ENCODE measurements around the gene RREB1.

The RREB1 gene

DNA sequence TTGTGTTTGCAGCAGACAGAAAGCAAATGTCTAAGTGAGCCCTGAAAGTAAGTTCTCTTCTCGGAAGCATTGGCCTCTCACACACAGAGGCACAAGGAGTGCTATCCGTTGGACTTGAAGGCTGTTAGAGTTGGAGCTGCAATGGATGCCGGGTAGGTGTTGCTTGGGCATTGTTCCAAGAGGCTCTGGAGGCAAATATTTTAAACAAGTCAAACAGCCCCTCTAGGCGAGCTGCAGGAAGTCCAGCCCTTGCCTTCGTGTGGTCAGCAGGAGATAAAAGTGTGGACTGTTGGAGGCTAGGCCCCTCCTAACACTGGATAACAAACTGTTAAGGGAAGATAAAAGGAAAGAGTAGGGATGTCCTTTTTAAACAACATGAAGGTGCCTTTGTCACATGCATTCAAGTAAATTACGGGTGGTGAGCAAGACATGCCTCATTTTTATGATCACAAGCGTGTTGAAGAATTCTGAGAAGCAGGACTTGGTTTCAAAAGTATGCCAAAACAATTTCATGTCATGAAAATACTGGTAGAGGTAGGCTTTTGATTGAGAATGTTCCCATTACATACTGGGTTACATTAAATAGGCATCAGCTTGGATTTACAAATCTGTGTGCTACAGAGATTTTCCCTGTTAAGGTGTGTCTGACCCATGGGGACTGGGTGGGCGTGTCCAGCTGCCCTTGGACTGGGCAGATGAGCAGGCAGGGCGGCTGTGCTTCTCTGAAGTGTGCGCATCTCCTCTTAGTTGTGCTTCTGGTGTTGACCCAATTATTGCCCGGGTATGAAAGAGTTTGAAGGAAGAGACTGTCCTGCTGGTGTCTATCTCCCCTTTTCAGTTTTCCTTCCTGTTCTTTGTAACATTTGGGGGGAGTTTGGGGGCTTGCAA is 57.5 kb downstream of the RREB1 start:
- DNase-seq (ENCODE audit: low read depth) = no peak
- TF ChIP-seq, protein P1, sequence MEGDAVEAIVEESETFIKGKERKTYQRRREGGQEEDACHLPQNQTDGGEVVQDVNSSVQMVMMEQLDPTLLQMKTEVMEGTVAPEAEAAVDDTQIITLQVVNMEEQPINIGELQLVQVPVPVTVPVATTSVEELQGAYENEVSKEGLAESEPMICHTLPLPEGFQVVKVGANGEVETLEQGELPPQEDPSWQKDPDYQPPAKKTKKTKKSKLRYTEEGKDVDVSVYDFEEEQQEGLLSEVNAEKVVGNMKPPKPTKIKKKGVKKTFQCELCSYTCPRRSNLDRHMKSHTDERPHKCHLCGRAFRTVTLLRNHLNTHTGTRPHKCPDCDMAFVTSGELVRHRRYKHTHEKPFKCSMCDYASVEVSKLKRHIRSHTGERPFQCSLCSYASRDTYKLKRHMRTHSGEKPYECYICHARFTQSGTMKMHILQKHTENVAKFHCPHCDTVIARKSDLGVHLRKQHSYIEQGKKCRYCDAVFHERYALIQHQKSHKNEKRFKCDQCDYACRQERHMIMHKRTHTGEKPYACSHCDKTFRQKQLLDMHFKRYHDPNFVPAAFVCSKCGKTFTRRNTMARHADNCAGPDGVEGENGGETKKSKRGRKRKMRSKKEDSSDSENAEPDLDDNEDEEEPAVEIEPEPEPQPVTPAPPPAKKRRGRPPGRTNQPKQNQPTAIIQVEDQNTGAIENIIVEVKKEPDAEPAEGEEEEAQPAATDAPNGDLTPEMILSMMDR (IDR thresholded peaks at IDR 0.05; ENCODE audit: control insufficient read depth, extremely low read depth, insufficient read depth) = no peak

DNA sequence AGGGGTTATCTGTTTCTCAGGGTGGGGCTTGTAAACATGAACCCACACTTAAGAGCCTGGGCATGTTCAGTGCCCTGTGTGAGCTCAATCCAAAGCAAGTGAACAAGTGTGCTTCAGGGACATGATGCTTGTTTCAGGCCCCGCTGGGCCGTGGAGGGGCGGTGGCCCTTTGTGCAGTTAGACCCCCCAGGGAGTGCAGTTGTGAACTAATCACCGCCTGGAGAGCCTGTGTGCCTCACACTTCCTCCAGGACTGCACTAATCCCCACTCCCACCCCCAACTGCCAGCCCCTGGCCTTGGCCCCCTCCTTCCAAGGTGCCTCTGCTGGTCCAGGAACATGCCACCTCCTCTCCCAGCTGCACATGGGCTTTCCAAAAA is 58.1 kb downstream of the RREB1 start:
- TF ChIP-seq, protein P1 (IDR thresholded peaks at IDR 0.05; ENCODE audit: control insufficient read depth, extremely low read depth, insufficient read depth) = no peak
- no peak overlapping the region for H3K4me3 ChIP-seq (ENCODE audit: low read depth, low read length)
- no peak for DNase-seq (ENCODE audit: low read depth)

More for the DNA sequence above, 57.5 kb downstream of the RREB1 start:
- no peak overlapping the region for H3K4me3 ChIP-seq (ENCODE audit: low read depth, low read length)

DNA sequence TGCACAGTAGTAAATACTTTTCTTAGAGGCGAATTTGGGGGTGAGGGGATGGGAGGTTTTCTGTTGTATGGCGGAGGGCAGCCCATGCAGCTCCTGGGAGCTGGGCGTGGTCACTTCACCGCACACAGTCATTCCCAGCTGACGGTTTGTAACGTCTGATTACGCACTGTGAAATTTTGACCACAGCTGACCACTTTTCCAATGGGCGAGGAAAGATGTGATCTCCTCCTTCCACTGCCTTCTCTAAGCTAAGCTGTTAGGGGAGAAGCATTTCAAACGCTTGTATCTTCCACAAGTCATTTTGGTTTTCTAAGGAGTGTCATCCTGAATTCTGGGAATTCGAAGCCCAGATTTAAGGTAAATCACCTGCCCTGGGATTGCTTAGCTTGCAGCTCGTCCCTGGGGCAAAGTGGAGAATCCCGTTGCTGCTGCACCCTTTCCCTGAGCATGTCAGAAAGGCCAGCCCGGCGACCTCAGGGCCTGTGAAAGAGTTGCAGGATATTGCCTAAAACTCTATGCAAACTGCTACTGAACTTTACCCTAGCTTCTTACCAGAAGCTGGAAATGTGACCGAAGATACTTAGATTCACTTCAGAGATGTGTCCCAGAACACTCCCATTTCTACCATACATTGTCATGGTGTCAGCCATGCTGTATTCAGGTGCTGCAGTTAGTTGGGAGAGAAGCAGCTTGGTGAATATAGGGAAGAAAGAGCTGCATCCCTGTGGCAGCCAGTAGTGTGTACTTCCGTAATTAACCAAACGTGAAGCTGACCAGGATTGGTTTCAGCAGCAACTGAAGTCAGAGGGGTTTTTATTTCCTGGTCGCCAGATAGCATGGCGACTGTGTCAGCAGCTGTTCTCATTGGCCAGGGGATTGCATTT is 58.9 kb downstream of the RREB1 start:
- TF ChIP-seq, protein P1 (IDR thresholded peaks at IDR 0.05; ENCODE audit: control insufficient read depth, extremely low read depth, insufficient read depth) = no peak
- H3K4me3 ChIP-seq (ENCODE audit: low read depth, low read length) = no peak overlapping the region
- no peak for DNase-seq (ENCODE audit: low read depth)

DNA sequence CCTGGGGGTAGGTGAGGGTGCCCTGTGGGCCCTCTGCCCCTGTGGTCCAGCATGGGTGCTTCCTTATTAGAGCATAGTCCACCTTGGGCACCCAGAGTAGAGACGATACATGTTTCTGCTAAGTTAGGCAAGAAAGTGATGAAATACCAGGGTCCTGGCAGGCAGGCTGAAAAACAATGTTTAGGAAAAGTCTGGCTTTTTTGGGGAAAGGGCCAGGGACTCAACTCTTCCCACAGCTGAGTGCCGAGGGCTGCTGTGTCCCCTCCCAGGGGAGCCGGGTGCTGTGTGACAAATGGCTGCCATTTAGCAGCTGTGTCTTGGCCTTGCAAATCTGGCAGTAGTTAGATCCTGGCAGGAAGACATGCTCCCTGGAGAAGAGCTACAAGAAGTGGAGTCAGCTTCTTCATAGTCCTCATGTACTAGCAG is 61.5 kb downstream of the RREB1 start:
- H3K4me3 ChIP-seq (ENCODE audit: low read depth, low read length) = no peak overlapping the region
- TF ChIP-seq, protein P1 (IDR thresholded peaks at IDR 0.05; ENCODE audit: control insufficient read depth, extremely low read depth, insufficient read depth) = no peak
- no peak for DNase-seq (ENCODE audit: low read depth)

DNA sequence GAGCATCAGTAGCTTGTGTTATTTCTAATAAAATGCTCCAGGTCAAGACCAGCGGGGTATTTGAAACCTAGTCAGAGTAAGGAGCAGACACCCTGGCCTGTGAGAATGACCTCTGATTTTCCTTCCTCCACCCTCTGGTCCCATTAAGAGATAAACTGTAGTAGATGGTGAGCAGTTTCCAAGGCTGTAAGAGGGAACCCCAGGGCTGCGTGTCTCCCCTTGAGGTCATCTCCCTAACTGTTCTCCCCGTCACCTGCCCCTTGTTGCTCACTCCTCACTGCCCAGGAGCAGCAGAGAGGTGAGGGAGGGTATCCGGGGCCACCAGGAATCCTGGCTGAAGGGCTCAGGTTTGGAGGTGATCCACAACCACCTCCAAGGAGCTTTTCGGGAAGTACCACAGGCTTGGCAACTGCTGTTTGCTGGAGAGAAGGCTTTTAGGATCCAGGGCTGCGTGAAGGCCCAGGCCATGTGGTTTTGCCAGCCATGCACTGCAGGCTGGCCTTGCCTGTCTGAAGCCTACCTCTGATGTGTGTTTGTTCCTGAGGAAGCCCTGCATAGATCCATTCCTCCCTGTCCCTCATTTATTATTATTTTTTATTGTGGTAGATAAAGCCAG is 62.5 kb downstream of the RREB1 start:
- DNase-seq (ENCODE audit: low read depth) = no peak
- TF ChIP-seq, protein P1 (IDR thresholded peaks at IDR 0.05; ENCODE audit: control insufficient read depth, extremely low read depth, insufficient read depth) = no peak
- no peak overlapping the region for H3K4me3 ChIP-seq (ENCODE audit: low read depth, low read length)

DNA sequence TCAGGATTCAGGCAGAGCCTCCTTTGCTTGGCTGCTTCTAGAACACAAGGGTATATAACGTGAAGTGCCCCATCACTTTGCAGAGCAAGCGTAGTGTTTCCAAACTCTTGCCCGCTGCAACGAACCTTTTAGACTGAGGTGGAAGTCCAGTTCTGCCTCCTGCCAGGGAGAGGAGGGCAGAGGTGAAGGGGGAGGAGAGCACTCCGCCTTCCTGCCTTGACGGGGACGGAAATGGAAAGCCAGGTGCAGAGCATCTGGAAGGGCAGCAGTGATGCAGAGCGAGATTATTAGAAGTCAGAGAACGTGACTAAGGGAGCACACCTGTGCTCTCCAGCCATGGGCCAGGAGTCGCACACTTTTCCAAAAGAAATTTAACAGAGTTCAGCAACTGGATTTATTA is 63.4 kb downstream of the RREB1 start:
- no peak for DNase-seq (ENCODE audit: low read depth)
- TF ChIP-seq, protein P1 (IDR thresholded peaks at IDR 0.05; ENCODE audit: control insufficient read depth, extremely low read depth, insufficient read depth) = no peak
- H3K4me3 ChIP-seq (ENCODE audit: low read depth, low read length) = no peak overlapping the region
